Measurements from ENCODE around the gene FANCG.

Gene FANCG

GRCh38 chr9:35108946-35109575 lies 29.3 kb upstream of the FANCG start:
- no peaks in the 10 kb centered on the region for H3K9me3 ChIP-seq (ENCODE audit: control insufficient read depth, insufficient read depth, low read depth, low read length)
- CTCF ChIA-PET = interaction anchor here (0.7 to 1.5 kb wide), 2 partner anchors 12 to 30 kb away, joined by 4 to 5 read pairs; partner anchors contain the start of gene PIGO
- H3K36me3 ChIP-seq (ENCODE audit: control insufficient read depth in 2 of 2, insufficient read depth in 1 of 2, low read length in 2 of 2) = peaks cover 0 to 40% of the 10 kb centered on the region in 2 experiments; a peak in 1 of 3 replicates
- H3K4me3 ChIP-seq (ENCODE audit: low read depth, low read length) = no peak overlapping the region
- no peak overlapping the region for H3K27ac ChIP-seq (ENCODE audit: extremely low read depth, low read depth, low read length)
- peaks cover 4% of the 10 kb centered on the region for H3K4me1 ChIP-seq (ENCODE audit: control insufficient read depth, insufficient read depth, low read length)
- TF ChIP-seq ZNF600 (tag by site-specific recombination; IDR thresholded peaks at IDR 0.05) (no peak), PRDM2 (tag by site-specific recombination; IDR thresholded peaks at IDR 0.05; ENCODE audit: borderline replicate concordance) (no peak), WT1 (tag by site-specific recombination; IDR thresholded peaks at IDR 0.05) (no peak), ZNF248 (tag by site-specific recombination; IDR thresholded peaks at IDR 0.05) (no peak)
- POLR2A ChIA-PET = interaction anchor here (0.6 kb wide), 1 partner anchor 42 kb away, joined by 3 read pairs; no protein-coding TSS in a partner anchor

GRCh38 chr9:35108461-35108860 lies 28.7 kb upstream of the FANCG start:
- Histone ChIP-seq H3K4me3 (ENCODE audit: low read depth, low read length) (no peak overlapping the region), H3K9me3 (ENCODE audit: control insufficient read depth, insufficient read depth, low read depth, low read length) (no peaks in the 10 kb centered on the region), H3K27ac (ENCODE audit: extremely low read depth, low read depth, low read length) (no peak overlapping the region), H3K4me1 (ENCODE audit: control insufficient read depth, insufficient read depth, low read length) (no peaks in the 10 kb centered on the region; the same call in 1 of the 2 replicates), H3K36me3 (ENCODE audit: control insufficient read depth in 2 of 2, insufficient read depth in 1 of 2, low read length in 2 of 2) (peaks cover 0 to 40% of the 10 kb centered on the region in 2 experiments; a peak in 1 of 3 replicates)
- ChIA-PET POLR2A (no interaction called here), CTCF (interaction anchor here (1.5 kb wide), 1 partner anchor 11 kb away, joined by 5 read pairs; the partner anchor contains the start of gene PIGO)
- TF ChIP-seq ZBTB11 (tag by site-specific recombination; conservative IDR thresholded peaks at IDR 0.05; ENCODE audit: low read depth) (no peak), ZNF37A (tag by site-specific recombination; IDR thresholded peaks at IDR 0.05) (no peak), ZNF146 (tag by site-specific recombination; IDR thresholded peaks at IDR 0.05) (no peak), ZBTB48 (tag by site-specific recombination; IDR thresholded peaks at IDR 0.05) (no peak), ZNF707 (tag by site-specific recombination; IDR thresholded peaks at IDR 0.05) (no peak), ELK4 (IDR thresholded peaks at IDR 0.05; ENCODE audit: borderline replicate concordance, low read depth, low read length) (no peak), ZNF777 (tag by site-specific recombination; IDR thresholded peaks at IDR 0.05; ENCODE audit: borderline replicate concordance) (no peak), ZNF48 (tag by site-specific recombination; IDR thresholded peaks at IDR 0.05) (no peak), ZNF174 (tag by site-specific recombination; IDR thresholded peaks at IDR 0.05) (no peak)

All from HEK293 (cell line).